CD4-positive, alpha-beta T cell treated with Interleukin-10 for 1 hour (primary cell): ENCODE results near the gene P2RX4.
A peak's percentile ranks its signal among the peaks of the same experiment; 100 is the strongest.
"Not testable (repeated sequence)": the region's sequence is repeated elsewhere in the genome, so short reads cannot be mapped to it uniquely, and the experiment has no call there.

Experiments
- DNase-seq: peaks from one replicate; pipeline ENCODE4 v3.0.0-alpha.2; 2020

The P2RX4 gene

GRCh38 chr12:121189131-121189530 lies 20.8 kb upstream of the P2RX4 start:
- no peak for DNase-seq

- DNase-seq: no peak
Measured at GRCh38 chr12:121189619-121190155, 20.2 kb upstream of the P2RX4 start.

- DNase-seq: no peak
Measured at GRCh38 chr12:121190523-121191031, 19.4 kb upstream of the P2RX4 start.

- no peak for DNase-seq
Measured at GRCh38 chr12:121191151-121191550, 18.8 kb upstream of the P2RX4 start.

- DNase-seq: peak; percentile 16
Measured at GRCh38 chr12:121196902-121197301, 13.0 kb upstream of the P2RX4 start.

GRCh38 chr12:121198949-121199348 lies 11.0 kb upstream of the P2RX4 start:
- DNase-seq: no peak

GRCh38 chr12:121201140-121201539 lies 8.8 kb upstream of the P2RX4 start:
- DNase-seq: not testable (repeated sequence)

- DNase-seq: no peak
Measured at GRCh38 chr12:121202407-121203355, 7.2 kb upstream of the P2RX4 start.

- DNase-seq: no peak
Measured at GRCh38 chr12:121203482-121203881, 6.4 kb upstream of the P2RX4 start.

GRCh38 chr12:121205491-121205890 lies 4.4 kb upstream of the P2RX4 start:
- no peak for DNase-seq

GRCh38 chr12:121208571-121208970 lies 1.4 kb upstream of the P2RX4 start:
- not testable (repeated sequence) for DNase-seq

GRCh38 chr12:121209221-121209620 lies 708 bp upstream of the P2RX4 start:
- no peak for DNase-seq

- no peak for DNase-seq
Measured at GRCh38 chr12:121212875-121213274, 2.9 kb downstream of the P2RX4 start.

GRCh38 chr12:121214166-121214777 lies 4.3 kb downstream of the P2RX4 start:
- DNase-seq: peak; percentile 30

GRCh38 chr12:121214855-121215745 lies 5.2 kb downstream of the P2RX4 start:
- peak; percentile 30 for DNase-seq

GRCh38 chr12:121216102-121216501 lies 6.2 kb downstream of the P2RX4 start:
- no peak for DNase-seq

- DNase-seq: no peak
Measured at GRCh38 chr12:121217063-121217462, 7.1 kb downstream of the P2RX4 start.

- DNase-seq: no peak
Measured at GRCh38 chr12:121217761-121218160, 7.8 kb downstream of the P2RX4 start.

GRCh38 chr12:121218588-121219352 lies 8.8 kb downstream of the P2RX4 start:
- no peak for DNase-seq

GRCh38 chr12:121219353-121219986 lies 9.5 kb downstream of the P2RX4 start:
- no peak for DNase-seq

GRCh38 chr12:121222847-121223246 lies 12.9 kb downstream of the P2RX4 start:
- DNase-seq: no peak
